ENCODE measurements around the gene FGGY.

DNA sequence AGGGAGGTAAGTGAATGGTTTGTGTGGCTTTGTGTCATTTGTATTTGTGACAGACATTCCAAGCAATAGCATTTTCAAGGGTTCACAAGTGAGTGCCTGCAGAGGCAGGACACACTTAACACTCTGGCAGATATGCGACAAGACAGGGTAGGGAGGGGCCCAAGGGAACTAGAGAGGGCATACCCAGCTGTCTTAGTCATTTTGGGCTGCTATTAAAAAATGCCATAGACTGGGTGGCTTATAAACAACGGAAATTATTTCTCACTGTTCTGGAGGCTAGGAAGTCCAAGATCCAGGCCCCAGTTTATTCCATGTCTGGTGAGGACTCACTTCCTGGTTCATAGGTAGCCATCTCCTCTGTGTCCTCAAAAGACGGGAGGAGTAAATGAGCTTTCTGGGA lies 137.4 kb downstream of the FGGY start:
- TF ChIP-seq CTCF (IDR thresholded peaks at IDR 0.05): no peak
- no peak for TF ChIP-seq POLR2A (IDR thresholded peaks at IDR 0.05)

Measured in body of pancreas (tissue), 4 donors.